Uterus (tissue), 4 donors: ENCODE measurements around the gene TMBIM4. TPM values are rescaled to one million over a fixed set of nuclear protein-coding genes. Genes with fewer than 3 reads are reported as not detected.

Experiments used
- DNase-seq, 2 donors: peaks; one replicate each; pipeline ENCODE4 v3.0.0-alpha.2; 2019 to 2020
- H3K27ac ChIP-seq, 2 donors: fragments of 200-600 bp; sonication (generic); 1 replicate in 1 of 2; 2 replicates in 1 of 2; pipeline ENCODE4 v1.5.1; 2016 to 2018
- H3K27me3 ChIP-seq, 2 donors: fragments of 200-600 bp; sonication (generic); one replicate each; pipeline ENCODE4 v1.5.1; 2018 to 2019; ENCODE audit warnings: control low read depth in 1 of 2
- H3K36me3 ChIP-seq, 2 donors: fragments of 200-600 bp; sonication (generic); one replicate each; pipeline ENCODE4 v1.5.1; 2019; ENCODE audit warnings: control low read depth in 1 of 2
- H3K4me1 ChIP-seq, 2 donors: fragments of 200-600 bp; sonication (generic); one replicate each; pipeline ENCODE4 v1.5.1; 2018 to 2019; ENCODE audit warnings: control low read depth in 1 of 2
- H3K4me3 ChIP-seq, 2 donors: fragments of 200-600 bp; sonication (generic); 1 replicate in 1 of 2; 2 replicates in 1 of 2; pipeline ENCODE4 v1.5.1; 2018 to 2019; ENCODE audit warnings: mild to moderate bottlenecking in 1 of 2
- H3K9me3 ChIP-seq, 2 donors: fragments of 200-600 bp; sonication (generic); one replicate each; pipeline ENCODE4 v1.5.1; 2019; ENCODE audit warnings: control low read depth in 1 of 2
- CTCF ChIP-seq, 4 experiments: fragments of 200-600 bp in 2 of 4; fragments of 450-650 bp in 2 of 4; sonication (generic) in 2 of 4; IDR thresholded peaks; one replicate each; pipeline ENCODE4 v1.5.1; 2016 to 2019; ENCODE audit warnings: antibody characterized with exemption in 4 of 4, mild to moderate bottlenecking in 2 of 4, moderate library complexity in 1 of 4
- POLR2A ChIP-seq, 2 donors: fragments of 450-650 bp; IDR thresholded peaks; one replicate each; pipeline ENCODE4 v1.6.1; 2016; ENCODE audit warnings: antibody characterized with exemption in 2 of 2, mild to moderate bottlenecking in 1 of 2, moderate library complexity in 1 of 2
- intact Hi-C: fragments of 100-400 bp; cut with DNase I; formaldehyde crosslinking; loops from one replicate; pipeline ENCODE4 v1.15.1; 2023; ENCODE audit warnings: low total_unique reads
- total RNA-seq, 4 donors: library from RNA; depleted of rRNA in 3 of 4; stranded (reverse); fragments of >200 nt in 3 of 4; gene quantifications; one replicate each; pipeline versions ENCODE4 v1.1.0 to v1.2.4, GENCODE V29; 2014 to 2023
- donor health status: DM: yes; HTN: yes; CAD: no.

The TMBIM4 gene
- total RNA-seq, 4 donors from 2014 or later, result 102 to 187 (median 146) TPM

GRCh38 chr12:66129934-66130266 lies 39.9 kb downstream of the TMBIM4 start:
- no peak for DNase-seq
- H3K27ac ChIP-seq, result peak overlapping the region; percentile 57 to 64
- H3K27me3 ChIP-seq, result no peaks in the 10 kb centered on the region
- intact Hi-C loops, result no loop called here
- no peaks in the 10 kb centered on the region for H3K36me3 ChIP-seq
- peak overlapping the region; percentile 76 to 77 for H3K4me3 ChIP-seq
- H3K4me1 ChIP-seq, result no peaks in the 10 kb centered on the region
- no peak for TF ChIP-seq CTCF (IDR thresholded peaks at IDR 0.05)
- no peak for TF ChIP-seq POLR2A (IDR thresholded peaks at IDR 0.05)
- no peaks in the 10 kb centered on the region for H3K9me3 ChIP-seq

- H3K27me3 ChIP-seq, result no peaks in the 10 kb centered on the region
- H3K4me3 ChIP-seq, result no peak overlapping the region
- DNase-seq, result no peak
- no peaks in the 10 kb centered on the region for H3K4me1 ChIP-seq
- no peak overlapping the region for H3K27ac ChIP-seq
- TF ChIP-seq POLR2A (IDR thresholded peaks at IDR 0.05) (no peak), CTCF (IDR thresholded peaks at IDR 0.05) (no peak)
- no peaks in the 10 kb centered on the region for H3K36me3 ChIP-seq
- H3K9me3 ChIP-seq, result no peaks in the 10 kb centered on the region
- intact Hi-C loops, result no loop called here
These were observed 42.1 kb downstream of the TMBIM4 start for GRCh38 chr12:66127650-66128049.

- no peak for DNase-seq
- TF ChIP-seq POLR2A (IDR thresholded peaks at IDR 0.05) (no peak), CTCF (IDR thresholded peaks at IDR 0.05) (no peak)
- intact Hi-C loops, result no loop called here
- Histone ChIP-seq H3K4me1 (no peaks in the 10 kb centered on the region), H3K27ac (no peak overlapping the region), H3K4me3 (no peak overlapping the region), H3K9me3 (no peaks in the 10 kb centered on the region), H3K36me3 (no peaks in the 10 kb centered on the region), H3K27me3 (no peaks in the 10 kb centered on the region)
These were observed 49.3 kb downstream of the TMBIM4 start for GRCh38 chr12:66120477-66120876.

- intact Hi-C loops, result no loop called here
- TF ChIP-seq CTCF (IDR thresholded peaks at IDR 0.05), result no peak
- no peak for TF ChIP-seq POLR2A (IDR thresholded peaks at IDR 0.05)
- Histone ChIP-seq H3K4me3 (no peak overlapping the region), H3K36me3 (no peaks in the 10 kb centered on the region), H3K9me3 (no peaks in the 10 kb centered on the region), H3K27me3 (no peaks in the 10 kb centered on the region), H3K4me1 (no peaks in the 10 kb centered on the region), H3K27ac (no peak overlapping the region)
- no peak for DNase-seq
These were observed 49.9 kb downstream of the TMBIM4 start for GRCh38 chr12:66119870-66120241.

GRCh38 chr12:66119229-66119869 lies 50.4 kb downstream of the TMBIM4 start:
- intact Hi-C loops, result no loop called here
- Histone ChIP-seq H3K27me3 (no peaks in the 10 kb centered on the region), H3K4me3 (no peak overlapping the region), H3K36me3 (no peaks in the 10 kb centered on the region), H3K27ac (no peak overlapping the region), H3K4me1 (no peaks in the 10 kb centered on the region), H3K9me3 (no peaks in the 10 kb centered on the region)
- no peak for DNase-seq
- TF ChIP-seq CTCF (IDR thresholded peaks at IDR 0.05) (no peak), POLR2A (IDR thresholded peaks at IDR 0.05) (no peak)
